OCI-LY7 (cell line): ENCODE measurements around the gene TGFBR1. TPM values are rescaled to one million over a fixed set of nuclear protein-coding genes. Genes with fewer than 3 reads are reported as not detected.

Experiments used
- BruUV-seq: library from RNA; stranded (reverse); fragments of 400-500 nt; replicated peaks from 2 replicates; lab custom pipeline; 2021; lab: Mats Ljungman, UMichigan
- CTCF ChIA-PET: fragments of 300-600 bp; sonication (Branson Sonifier 250); formaldehyde crosslinking; loops from one replicate; lab custom pipeline; 2022; ENCODE audit warnings: antibody characterized with exemption; ENCODE audit not compliant: unreplicated experiment; lab: Charles Lee
- POLR2A ChIA-PET: fragments of 300-600 bp; sonication (Branson Sonifier 250); formaldehyde crosslinking; loops from one replicate; lab custom pipeline; 2022; ENCODE audit warnings: antibody characterized with exemption; lab: Charles Lee
- DNase-seq: peaks from one replicate; pipeline ENCODE4 v3.0.0-alpha.2; 2015; ENCODE audit warnings: low spot score
- H2AFZ ChIP-seq: fragments of 200-600 bp; sonication (generic), shearing (Covaris generic); 2 replicates; pipeline ENCODE4 v1.6.1; 2014; ENCODE audit warnings: mild to moderate bottlenecking, antibody characterized with exemption, low read length, moderate library complexity
- H3K27ac ChIP-seq: fragments of 200-600 bp; sonication (generic); 2 replicates; pipeline ENCODE4 v1.5.1; 2014; ENCODE audit warnings: mixed run types, low read depth, mild to moderate bottlenecking, moderate library complexity, low read length, inconsistent platforms; ENCODE audit not compliant: poor library complexity, severe bottlenecking
- H3K36me3 ChIP-seq: fragments of 200-600 bp; sonication (generic); 2 replicates; pipeline ENCODE4 v1.6.1; 2014; ENCODE audit warnings: mild to moderate bottlenecking, antibody characterized with exemption, low read length, moderate library complexity, mixed read lengths; ENCODE audit not compliant: insufficient read depth
- H3K4me1 ChIP-seq: fragments of 200-600 bp; sonication (generic); 2 replicates; pipeline ENCODE4 v1.5.1; 2014; ENCODE audit warnings: mild to moderate bottlenecking, low read length; ENCODE audit not compliant: insufficient read depth, poor library complexity, severe bottlenecking
- H3K4me2 ChIP-seq: fragments of 200-600 bp; sonication (generic); 2 replicates; pipeline ENCODE4 v1.6.1; 2014; ENCODE audit warnings: mild to moderate bottlenecking, low read length
- H3K4me3 ChIP-seq: fragments of 200-600 bp; sonication (generic); 2 replicates; pipeline ENCODE4 v1.5.1; 2014; ENCODE audit warnings: mild to moderate bottlenecking, low read depth, low read length; ENCODE audit not compliant: poor library complexity, severe bottlenecking
- H3K79me2 ChIP-seq: fragments of 200-600 bp; sonication (generic); 2 replicates; pipeline ENCODE4 v1.6.1; 2016; ENCODE audit warnings: low read depth, mild to moderate bottlenecking, low read length, moderate library complexity, mixed read lengths; ENCODE audit not compliant: insufficient read depth
- H3K9me2 ChIP-seq: fragments of 200-600 bp; sonication (generic); 2 replicates; pipeline ENCODE4 v1.6.1; 2016; ENCODE audit warnings: mild to moderate bottlenecking, low read length, mixed read lengths; ENCODE audit not compliant: insufficient read depth
- H3K9me3 ChIP-seq: fragments of 200-600 bp; sonication (generic); 2 replicates; pipeline ENCODE4 v1.6.1; 2014; ENCODE audit warnings: mild to moderate bottlenecking, mixed run types, low read length, mixed read lengths
- H4K20me1 ChIP-seq: fragments of 200-600 bp; sonication (generic); 2 replicates; pipeline ENCODE4 v1.6.1; 2014; ENCODE audit warnings: mild to moderate bottlenecking, antibody characterized with exemption, low read length, moderate library complexity, mixed read lengths; ENCODE audit not compliant: insufficient read depth
- CTCF ChIP-seq: fragments of 200-600 bp; sonication (generic); conservative IDR thresholded peaks from 2 replicates; pipeline ENCODE4 v1.5.1; 2014; ENCODE audit warnings: mild to moderate bottlenecking, antibody characterized with exemption, low read length, moderate library complexity, mixed read lengths
- EZH2phosphoT487 ChIP-seq: fragments of 200-600 bp; sonication (generic); IDR thresholded peaks from 2 replicates; pipeline ENCODE4 v1.6.1; 2018; ENCODE audit warnings: low read depth, borderline replicate concordance, mild to moderate bottlenecking, mixed run types, antibody characterized with exemption, low read length, moderate library complexity, mixed read lengths
- intact Hi-C: fragments of 100-400 bp; cut with micrococcal nuclease; formaldehyde crosslinking; loops from one replicate; pipeline ENCODE4 v1.10.0; 2022; ENCODE audit not compliant: unreplicated experiment
- total RNA-seq, 2 experiments: library from RNA; depleted of rRNA in 1 of 2; stranded (reverse); fragments of >200 nt in 1 of 2; shearing (Covaris generic) in 1 of 2; gene quantifications; 2 replicates each; pipeline ENCODE4 v1.2.3, GENCODE V29; 2014 to 2022

The TGFBR1 gene
- total RNA-seq, 2 experiments from 2014 or later = 13.6 to 36.7 TPM

GRCh38 chr9:99083051-99083450 is 21.9 kb upstream of the TGFBR1 start:
- CTCF ChIA-PET = no interaction called here
- Histone ChIP-seq H3K4me1 (no peaks in the 10 kb centered on the region), H3K4me2 (no peak overlapping the region), H3K9me2 (no peaks in the 10 kb centered on the region), H4K20me1 (no peaks in the 10 kb centered on the region), H3K4me3 (no peak overlapping the region), H3K9me3 (no peaks in the 10 kb centered on the region), H3K27ac (no peak overlapping the region), H2AFZ (no peak overlapping the region), H3K79me2 (no peaks in the 10 kb centered on the region), H3K36me3 (no peaks in the 10 kb centered on the region)
- TF ChIP-seq CTCF (no peak), EZH2phosphoT487 (no peak)
- intact Hi-C loops = no loop called here
- DNase-seq = no peak
- no TSS peak for BruUV-seq
- POLR2A ChIA-PET = interaction anchor here (0.6 to 1.8 kb wide), 2 partner anchors 17 to 20 kb away, joined by 3 to 9 read pairs; no protein-coding TSS in a partner anchor

GRCh38 chr9:99085949-99086948 is 18.7 kb upstream of the TGFBR1 start:
- H3K9me3 ChIP-seq = peaks cover 17% of the 10 kb centered on the region
- no peak overlapping the region for H3K4me2 ChIP-seq
- H3K4me1 ChIP-seq = no peaks in the 10 kb centered on the region
- no peaks in the 10 kb centered on the region; the same call in 1 of the 2 replicates for H3K36me3 ChIP-seq
- ChIA-PET POLR2A (no interaction called here), CTCF (no interaction called here)
- H3K4me3 ChIP-seq = no peak overlapping the region
- no peaks in the 10 kb centered on the region for H3K79me2 ChIP-seq
- TF ChIP-seq EZH2phosphoT487 = no peak
- no peak for TF ChIP-seq CTCF
- H3K27ac ChIP-seq = no peak overlapping the region
- no peaks in the 10 kb centered on the region for H3K9me2 ChIP-seq
- no peak overlapping the region for H2AFZ ChIP-seq
- intact Hi-C loops = no loop called here
- H4K20me1 ChIP-seq = no peaks in the 10 kb centered on the region
- no TSS peak for BruUV-seq
- DNase-seq = no peak

GRCh38 chr9:99087462-99087861 is 17.5 kb upstream of the TGFBR1 start:
- H4K20me1 ChIP-seq = no peaks in the 10 kb centered on the region
- no peaks in the 10 kb centered on the region for H3K4me1 ChIP-seq
- peaks cover 17% of the 10 kb centered on the region for H3K9me3 ChIP-seq
- H3K4me2 ChIP-seq = no peak overlapping the region
- TF ChIP-seq EZH2phosphoT487 = no peak
- no peak for TF ChIP-seq CTCF
- H3K27ac ChIP-seq = no peak overlapping the region
- POLR2A ChIA-PET = no interaction called here
- BruUV-seq = no TSS peak
- H3K36me3 ChIP-seq = no peaks in the 10 kb centered on the region; the same call in 1 of the 2 replicates
- H2AFZ ChIP-seq = no peak overlapping the region
- intact Hi-C loops = no loop called here
- H3K4me3 ChIP-seq = no peak overlapping the region
- CTCF ChIA-PET = no interaction called here
- DNase-seq = no peak
- no peaks in the 10 kb centered on the region for H3K9me2 ChIP-seq
- H3K79me2 ChIP-seq = no peaks in the 10 kb centered on the region
